GM12873 (cell line): Measurements from ENCODE around the gene NFKB1.

Source experiments
- CTCF ChIP-seq: IDR thresholded peaks from 2 replicates; pipeline ENCODE4 v1.5.1; 2012; ENCODE audit warnings: low read depth, mild to moderate bottlenecking, moderate library complexity, low read length, control low read depth; ENCODE audit not compliant: insufficient read depth; ENCODE audit errors: missing control alignments

Gene NFKB1

DNA sequence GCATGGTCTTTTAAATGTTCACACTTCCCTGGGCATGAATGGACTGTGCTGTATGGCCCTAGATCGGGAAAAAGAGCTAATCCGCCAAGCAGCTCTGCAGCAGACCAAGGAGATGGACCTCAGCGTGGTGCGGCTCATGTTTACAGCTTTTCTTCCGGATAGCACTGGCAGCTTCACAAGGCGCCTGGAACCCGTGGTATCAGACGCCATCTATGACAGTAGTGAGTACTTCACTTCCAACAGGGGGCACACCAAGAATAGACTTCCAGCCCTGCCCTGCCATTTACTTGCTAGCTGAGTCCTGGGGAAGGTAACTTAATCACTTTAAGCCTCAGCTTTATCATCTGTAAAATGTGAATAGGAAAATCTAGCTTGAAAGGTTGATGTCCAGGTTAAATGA is 77.7 kb downstream of the NFKB1 start:
- no peak for TF ChIP-seq CTCF

DNA sequence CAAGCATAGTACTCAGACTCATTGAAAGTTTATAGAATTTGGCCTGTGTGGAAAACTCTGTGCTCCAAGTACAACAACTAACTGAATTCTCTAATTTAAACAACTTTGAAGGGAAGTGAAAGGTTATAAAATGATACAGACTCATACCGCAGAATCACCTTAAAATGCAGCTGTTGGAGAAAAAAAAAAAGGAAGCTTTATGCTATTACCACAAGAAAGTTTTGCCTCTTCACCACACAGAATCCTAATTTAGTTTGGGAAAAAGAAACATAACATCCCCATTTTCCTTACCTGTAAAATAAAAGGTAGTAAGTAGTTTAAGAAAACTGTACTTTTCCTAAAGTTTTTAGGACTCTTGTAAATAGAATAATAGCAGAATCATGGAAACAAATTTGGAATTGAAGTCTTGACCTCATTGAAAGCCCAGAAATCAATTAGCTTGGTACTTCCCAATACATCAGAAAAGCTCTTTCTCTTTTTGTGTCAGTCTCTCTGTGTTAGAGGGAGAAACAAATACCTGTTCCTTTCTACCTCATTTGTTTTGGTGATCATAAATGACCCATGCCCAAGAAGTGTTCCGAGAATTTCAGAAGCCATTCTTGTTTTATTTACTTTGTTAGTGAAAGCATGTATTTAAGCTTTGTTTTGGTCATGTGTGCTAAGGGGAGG is 78.8 kb downstream of the NFKB1 start:
- no peak for TF ChIP-seq CTCF

DNA sequence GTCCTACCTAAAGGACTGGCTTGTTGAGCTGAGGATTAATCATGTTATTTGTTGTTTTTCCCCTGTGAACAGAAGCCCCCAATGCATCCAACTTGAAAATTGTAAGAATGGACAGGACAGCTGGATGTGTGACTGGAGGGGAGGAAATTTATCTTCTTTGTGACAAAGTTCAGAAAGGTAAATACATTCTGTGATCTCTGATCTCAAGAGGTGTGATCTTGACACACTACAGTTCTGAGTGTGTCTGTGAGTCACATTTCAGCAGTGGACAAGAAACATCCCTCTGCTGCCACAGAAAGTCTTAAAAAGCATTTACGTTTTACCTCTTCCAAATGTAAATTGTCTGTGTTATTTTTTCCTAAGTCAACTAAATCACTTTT is 79.3 kb downstream of the NFKB1 start:
- no peak for TF ChIP-seq CTCF

DNA sequence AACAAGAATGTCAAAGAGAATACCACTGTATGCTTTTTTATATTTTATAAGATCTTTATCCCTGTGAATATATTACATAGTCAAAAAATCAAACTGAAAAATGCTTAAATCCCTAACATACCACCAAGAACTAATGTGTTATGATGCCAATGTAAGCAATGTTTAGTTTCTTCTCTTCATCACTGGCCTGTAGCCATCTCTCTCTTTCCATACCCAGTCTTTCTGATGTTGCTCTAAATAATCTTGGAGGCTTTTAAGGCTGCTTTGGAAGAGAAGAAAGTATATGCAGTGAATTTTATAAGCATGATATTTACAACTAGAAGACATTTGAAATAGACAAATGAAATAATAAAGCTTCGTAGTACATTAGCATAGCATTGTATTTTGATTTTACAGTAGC is 82.9 kb downstream of the NFKB1 start:
- no peak for TF ChIP-seq CTCF

DNA sequence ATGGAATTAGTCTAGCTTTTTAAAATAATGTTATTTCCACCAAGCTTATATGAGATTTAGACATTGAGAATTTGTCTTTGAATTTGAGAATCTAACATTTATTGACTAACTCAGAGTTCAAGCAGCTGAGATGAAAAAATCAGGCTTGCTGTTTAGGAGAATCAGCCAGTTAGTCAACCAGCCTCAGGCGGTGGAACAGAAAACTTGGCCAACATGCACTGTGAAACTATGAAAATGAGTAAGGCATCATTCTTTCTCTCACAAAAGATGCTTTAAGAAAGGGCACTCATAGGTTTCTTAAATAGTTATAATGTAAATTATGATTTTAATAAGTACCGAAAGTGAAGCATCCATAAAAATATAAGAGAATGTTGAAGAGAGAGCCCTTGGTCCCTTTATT is 84.2 kb downstream of the NFKB1 start:
- no peak for TF ChIP-seq CTCF

GRCh38 chr4:102586002-102586643 is 85.0 kb downstream of the NFKB1 start:
- TF ChIP-seq CTCF = no peak

- TF ChIP-seq CTCF = no peak
Observed at GRCh38 chr4:102586644-102587021, 85.5 kb downstream of the NFKB1 start.

DNA sequence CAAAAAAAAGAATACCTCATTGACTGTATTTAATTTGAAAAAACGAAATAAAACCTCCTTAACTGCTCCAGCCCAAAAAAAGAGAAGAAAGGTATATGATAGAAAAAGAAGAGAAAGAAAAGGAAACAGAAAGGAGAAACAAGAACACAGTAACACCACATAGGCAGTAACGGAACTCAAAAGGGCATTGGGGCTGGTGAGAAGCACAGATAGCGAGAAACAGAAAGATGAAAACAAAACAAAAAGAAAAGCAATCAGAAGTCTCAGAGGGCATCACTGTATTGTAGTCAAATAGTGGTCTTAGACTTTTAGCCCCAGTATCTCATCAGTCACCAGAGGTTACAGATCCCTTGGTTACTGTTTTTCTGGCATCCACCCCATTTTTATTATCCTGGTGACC is 88.6 kb downstream of the NFKB1 start:
- TF ChIP-seq CTCF = no peak
